H1 (cell line): Measurements from ENCODE around the gene DPP10. TPM values are rescaled to one million over a fixed set of nuclear protein-coding genes. Genes with fewer than 3 reads are reported as not detected.

Experiments used
- BRCA1 ChIP-seq: IDR thresholded peaks from 2 replicates; pipeline ENCODE4 v1.6.1; 2012; ENCODE audit warnings: low read depth, low read length, improper control_type of control experiment
- CTBP2 ChIP-seq: IDR thresholded peaks from 2 replicates; pipeline ENCODE4 v1.7.0; 2011; ENCODE audit warnings: borderline replicate concordance, mild to moderate bottlenecking, moderate library complexity, mixed read lengths, low read length; ENCODE audit not compliant: insufficient read depth, insufficient read length
- HDAC2 ChIP-seq, 2 experiments: fragments of 300-600 bp in 1 of 2; sonication (generic) in 1 of 2; IDR thresholded peaks; 2 replicates each; pipeline ENCODE4 v1.6.1; 2011 to 2012; ENCODE audit warnings: low read depth in 2 of 2, low read length in 2 of 2, mild to moderate bottlenecking in 2 of 2, moderate library complexity in 2 of 2, borderline replicate concordance in 1 of 2, inconsistent platforms in 1 of 2
- KDM5A ChIP-seq: fragments of 200-600 bp; IDR thresholded peaks from 2 replicates; pipeline ENCODE4 v1.7.1; 2012; ENCODE audit warnings: mild to moderate bottlenecking, low read length, inconsistent platforms, mixed read lengths
- RXRA ChIP-seq: IDR thresholded peaks from 2 replicates; pipeline ENCODE4 v1.6.1; 2011; ENCODE audit warnings: low read depth, mild to moderate bottlenecking, low read length, moderate library complexity; ENCODE audit not compliant: insufficient read depth
- SAP30 ChIP-seq: fragments of 300-600 bp; sonication (generic); IDR thresholded peaks from 2 replicates; pipeline ENCODE4 v1.7.1; 2012; ENCODE audit warnings: low read length, moderate library complexity, mild to moderate bottlenecking, inconsistent platforms; ENCODE audit not compliant: insufficient read depth, insufficient replicate concordance
- SIN3A ChIP-seq, 2 experiments: IDR thresholded peaks in 1 of 2; conservative IDR thresholded peaks in 1 of 2; 2 replicates each; pipeline ENCODE4 v1.6.1; 2011 to 2012; ENCODE audit warnings: low read length in 2 of 2, improper control_type of control experiment in 1 of 2, low read depth in 1 of 2, mild to moderate bottlenecking in 1 of 2
- SIX5 ChIP-seq: IDR thresholded peaks from 2 replicates; pipeline ENCODE4 v1.6.1; 2011; ENCODE audit warnings: mild to moderate bottlenecking, low read depth, low read length
- SP4 ChIP-seq: IDR thresholded peaks from 2 replicates; pipeline ENCODE4 v1.6.1; 2012; ENCODE audit warnings: low read length, inconsistent platforms
- TAF1 ChIP-seq: IDR thresholded peaks from 2 replicates; pipeline ENCODE4 v1.6.1; 2011; ENCODE audit warnings: mild to moderate bottlenecking, low read depth, low read length
- polyA plus RNA-seq, 7 experiments: library from polyadenylated mRNA; depleted of rRNA in 3 of 7; stranded (reverse) in 5 of 7; unstranded in 2 of 7; fragments of >200 nt in 5 of 7; fragments of 200-250 nt in 2 of 7; gene quantifications; 1 replicate in 5 of 7; 2 replicates in 1 of 7; 4 replicates in 1 of 7; pipeline versions ENCODE4 v1.2.1 to v1.2.3, GENCODE V29; 2011 to 2013; ENCODE audit warnings: missing spikeins in 2 of 7, mixed read lengths in 2 of 7
- total RNA-seq: library from RNA; stranded (reverse); fragmentation: NEBNext Ultra II Directional; extraction: Animal tissue kit (Norgen Biotek cat#: 25700); gene quantifications from 2 replicates; pipeline ENCODE4 v1.2.1, GENCODE V29; 2021
- TF ChIP-seq, protein P1 (sequence below): fragments of 300-600 bp; sonication (generic); IDR thresholded peaks from 2 replicates; pipeline ENCODE4 v1.7.1; 2012; ENCODE audit warnings: low read length, moderate library complexity, mild to moderate bottlenecking, inconsistent platforms; ENCODE audit not compliant: insufficient replicate concordance

The DPP10 gene
- total and polyA plus RNA-seq, 2 of the 8 experiments (the other 6 are each of a cell fraction or from before 2014, with no cell fraction given): 3.3 to 7.2 TPM

- TF ChIP-seq, protein P1, sequence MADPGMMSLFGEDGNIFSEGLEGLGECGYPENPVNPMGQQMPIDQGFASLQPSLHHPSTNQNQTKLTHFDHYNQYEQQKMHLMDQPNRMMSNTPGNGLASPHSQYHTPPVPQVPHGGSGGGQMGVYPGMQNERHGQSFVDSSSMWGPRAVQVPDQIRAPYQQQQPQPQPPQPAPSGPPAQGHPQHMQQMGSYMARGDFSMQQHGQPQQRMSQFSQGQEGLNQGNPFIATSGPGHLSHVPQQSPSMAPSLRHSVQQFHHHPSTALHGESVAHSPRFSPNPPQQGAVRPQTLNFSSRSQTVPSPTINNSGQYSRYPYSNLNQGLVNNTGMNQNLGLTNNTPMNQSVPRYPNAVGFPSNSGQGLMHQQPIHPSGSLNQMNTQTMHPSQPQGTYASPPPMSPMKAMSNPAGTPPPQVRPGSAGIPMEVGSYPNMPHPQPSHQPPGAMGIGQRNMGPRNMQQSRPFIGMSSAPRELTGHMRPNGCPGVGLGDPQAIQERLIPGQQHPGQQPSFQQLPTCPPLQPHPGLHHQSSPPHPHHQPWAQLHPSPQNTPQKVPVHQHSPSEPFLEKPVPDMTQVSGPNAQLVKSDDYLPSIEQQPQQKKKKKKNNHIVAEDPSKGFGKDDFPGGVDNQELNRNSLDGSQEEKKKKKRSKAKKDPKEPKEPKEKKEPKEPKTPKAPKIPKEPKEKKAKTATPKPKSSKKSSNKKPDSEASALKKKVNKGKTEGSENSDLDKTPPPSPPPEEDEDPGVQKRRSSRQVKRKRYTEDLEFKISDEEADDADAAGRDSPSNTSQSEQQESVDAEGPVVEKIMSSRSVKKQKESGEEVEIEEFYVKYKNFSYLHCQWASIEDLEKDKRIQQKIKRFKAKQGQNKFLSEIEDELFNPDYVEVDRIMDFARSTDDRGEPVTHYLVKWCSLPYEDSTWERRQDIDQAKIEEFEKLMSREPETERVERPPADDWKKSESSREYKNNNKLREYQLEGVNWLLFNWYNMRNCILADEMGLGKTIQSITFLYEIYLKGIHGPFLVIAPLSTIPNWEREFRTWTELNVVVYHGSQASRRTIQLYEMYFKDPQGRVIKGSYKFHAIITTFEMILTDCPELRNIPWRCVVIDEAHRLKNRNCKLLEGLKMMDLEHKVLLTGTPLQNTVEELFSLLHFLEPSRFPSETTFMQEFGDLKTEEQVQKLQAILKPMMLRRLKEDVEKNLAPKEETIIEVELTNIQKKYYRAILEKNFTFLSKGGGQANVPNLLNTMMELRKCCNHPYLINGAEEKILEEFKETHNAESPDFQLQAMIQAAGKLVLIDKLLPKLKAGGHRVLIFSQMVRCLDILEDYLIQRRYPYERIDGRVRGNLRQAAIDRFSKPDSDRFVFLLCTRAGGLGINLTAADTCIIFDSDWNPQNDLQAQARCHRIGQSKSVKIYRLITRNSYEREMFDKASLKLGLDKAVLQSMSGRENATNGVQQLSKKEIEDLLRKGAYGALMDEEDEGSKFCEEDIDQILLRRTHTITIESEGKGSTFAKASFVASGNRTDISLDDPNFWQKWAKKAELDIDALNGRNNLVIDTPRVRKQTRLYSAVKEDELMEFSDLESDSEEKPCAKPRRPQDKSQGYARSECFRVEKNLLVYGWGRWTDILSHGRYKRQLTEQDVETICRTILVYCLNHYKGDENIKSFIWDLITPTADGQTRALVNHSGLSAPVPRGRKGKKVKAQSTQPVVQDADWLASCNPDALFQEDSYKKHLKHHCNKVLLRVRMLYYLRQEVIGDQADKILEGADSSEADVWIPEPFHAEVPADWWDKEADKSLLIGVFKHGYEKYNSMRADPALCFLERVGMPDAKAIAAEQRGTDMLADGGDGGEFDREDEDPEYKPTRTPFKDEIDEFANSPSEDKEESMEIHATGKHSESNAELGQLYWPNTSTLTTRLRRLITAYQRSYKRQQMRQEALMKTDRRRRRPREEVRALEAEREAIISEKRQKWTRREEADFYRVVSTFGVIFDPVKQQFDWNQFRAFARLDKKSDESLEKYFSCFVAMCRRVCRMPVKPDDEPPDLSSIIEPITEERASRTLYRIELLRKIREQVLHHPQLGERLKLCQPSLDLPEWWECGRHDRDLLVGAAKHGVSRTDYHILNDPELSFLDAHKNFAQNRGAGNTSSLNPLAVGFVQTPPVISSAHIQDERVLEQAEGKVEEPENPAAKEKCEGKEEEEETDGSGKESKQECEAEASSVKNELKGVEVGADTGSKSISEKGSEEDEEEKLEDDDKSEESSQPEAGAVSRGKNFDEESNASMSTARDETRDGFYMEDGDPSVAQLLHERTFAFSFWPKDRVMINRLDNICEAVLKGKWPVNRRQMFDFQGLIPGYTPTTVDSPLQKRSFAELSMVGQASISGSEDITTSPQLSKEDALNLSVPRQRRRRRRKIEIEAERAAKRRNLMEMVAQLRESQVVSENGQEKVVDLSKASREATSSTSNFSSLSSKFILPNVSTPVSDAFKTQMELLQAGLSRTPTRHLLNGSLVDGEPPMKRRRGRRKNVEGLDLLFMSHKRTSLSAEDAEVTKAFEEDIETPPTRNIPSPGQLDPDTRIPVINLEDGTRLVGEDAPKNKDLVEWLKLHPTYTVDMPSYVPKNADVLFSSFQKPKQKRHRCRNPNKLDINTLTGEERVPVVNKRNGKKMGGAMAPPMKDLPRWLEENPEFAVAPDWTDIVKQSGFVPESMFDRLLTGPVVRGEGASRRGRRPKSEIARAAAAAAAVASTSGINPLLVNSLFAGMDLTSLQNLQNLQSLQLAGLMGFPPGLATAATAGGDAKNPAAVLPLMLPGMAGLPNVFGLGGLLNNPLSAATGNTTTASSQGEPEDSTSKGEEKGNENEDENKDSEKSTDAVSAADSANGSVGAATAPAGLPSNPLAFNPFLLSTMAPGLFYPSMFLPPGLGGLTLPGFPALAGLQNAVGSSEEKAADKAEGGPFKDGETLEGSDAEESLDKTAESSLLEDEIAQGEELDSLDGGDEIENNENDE: no peak
- TF ChIP-seq TAF1 (no peak), RXRA (no peak), CTBP2 (no peak), SIN3A (conservative IDR thresholded peaks at IDR 0.05 in 1 of 2, IDR thresholded peaks at IDR 0.05 in 1 of 2; ENCODE audit: low read depth in 1 of 2, low read length in 2 of 2) (no peak), BRCA1 (no peak), SP4 (no peak), SIX5 (no peak), KDM5A (no peak), SAP30 (no peak), HDAC2 (IDR thresholded peaks at IDR 0.05; ENCODE audit: borderline replicate concordance in 1 of 2, low read depth in 2 of 2, low read length in 2 of 2) (no peak)
Observed at GRCh38 chr2:114810092-114810491, 367.7 kb downstream of the DPP10 start (continued).
